Suprapubic skin (tissue), 3 donors: Measurements from ENCODE around the gene NUFIP1.

Experiments
- EP300 ChIP-seq: sonication (generic); formaldehyde crosslinking; IDR thresholded peaks from one replicate; pipeline ENCODE4 v1.6.1; 2017; ENCODE audit warnings: antibody characterized with exemption
- TF ChIP-seq, protein P1 (sequence below), 2 donors: fragments of 200-600 bp in 1 of 2; fragments of 450-650 bp in 1 of 2; sonication (generic) in 1 of 2; IDR thresholded peaks; one replicate each; pipeline ENCODE4 v1.5.1; 2016 to 2019; ENCODE audit warnings: antibody characterized with exemption in 2 of 2, mild to moderate bottlenecking in 1 of 2, moderate library complexity in 1 of 2

DNA sequence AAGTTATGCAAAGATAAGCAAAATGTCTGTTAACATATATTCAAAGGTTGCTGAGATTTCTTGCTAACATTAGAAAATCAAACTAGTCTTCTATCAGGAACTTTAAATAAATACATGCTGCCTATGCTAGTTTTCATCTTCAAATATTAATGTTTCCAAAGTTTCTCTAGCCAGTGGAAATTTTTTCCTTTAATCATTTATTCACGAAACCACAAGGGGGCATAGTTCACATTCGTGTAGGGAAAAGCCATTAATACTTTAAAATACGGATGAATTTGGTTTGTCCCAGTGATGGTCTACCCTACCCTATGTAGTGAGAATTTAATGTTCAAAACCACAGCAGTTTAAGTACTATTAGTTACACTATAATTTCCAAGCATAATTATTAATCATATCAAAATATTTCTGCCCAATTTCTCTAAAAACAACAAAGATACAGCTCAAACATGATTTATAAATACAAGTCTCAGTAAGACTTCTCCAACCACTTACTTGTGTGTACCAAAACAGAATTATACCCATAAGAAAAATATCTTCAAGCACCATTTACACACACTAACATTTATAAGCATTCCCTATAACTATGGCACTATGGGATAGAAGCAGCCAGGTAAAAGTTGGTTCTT, 16.2 kb downstream of the NUFIP1 start:
- TF ChIP-seq, protein P1, sequence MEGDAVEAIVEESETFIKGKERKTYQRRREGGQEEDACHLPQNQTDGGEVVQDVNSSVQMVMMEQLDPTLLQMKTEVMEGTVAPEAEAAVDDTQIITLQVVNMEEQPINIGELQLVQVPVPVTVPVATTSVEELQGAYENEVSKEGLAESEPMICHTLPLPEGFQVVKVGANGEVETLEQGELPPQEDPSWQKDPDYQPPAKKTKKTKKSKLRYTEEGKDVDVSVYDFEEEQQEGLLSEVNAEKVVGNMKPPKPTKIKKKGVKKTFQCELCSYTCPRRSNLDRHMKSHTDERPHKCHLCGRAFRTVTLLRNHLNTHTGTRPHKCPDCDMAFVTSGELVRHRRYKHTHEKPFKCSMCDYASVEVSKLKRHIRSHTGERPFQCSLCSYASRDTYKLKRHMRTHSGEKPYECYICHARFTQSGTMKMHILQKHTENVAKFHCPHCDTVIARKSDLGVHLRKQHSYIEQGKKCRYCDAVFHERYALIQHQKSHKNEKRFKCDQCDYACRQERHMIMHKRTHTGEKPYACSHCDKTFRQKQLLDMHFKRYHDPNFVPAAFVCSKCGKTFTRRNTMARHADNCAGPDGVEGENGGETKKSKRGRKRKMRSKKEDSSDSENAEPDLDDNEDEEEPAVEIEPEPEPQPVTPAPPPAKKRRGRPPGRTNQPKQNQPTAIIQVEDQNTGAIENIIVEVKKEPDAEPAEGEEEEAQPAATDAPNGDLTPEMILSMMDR (IDR thresholded peaks at IDR 0.05): peak; percentile 30 to 36
- TF ChIP-seq EP300: no peak
